C4-2B (cell line): ENCODE results near the gene TJP1.

Experiments
- H3K27ac ChIP-seq: fragments of 450-650 bp; 2 replicates; pipeline ENCODE4 v1.5.1; 2017
- CTCF ChIP-seq: fragments of 450-650 bp; conservative IDR thresholded peaks from 2 replicates; pipeline ENCODE4 v1.5.1; 2017; ENCODE audit warnings: mild to moderate bottlenecking
- ZFX ChIP-seq: fragments of 450-650 bp; IDR thresholded peaks from 2 replicates; pipeline ENCODE4 v1.6.1; 2017

Gene TJP1

GRCh38 chr15:29750754-29751153 is 71.5 kb downstream of the TJP1 start:
- TF ChIP-seq ZFX (no peak), CTCF (no peak)
- H3K27ac ChIP-seq = no peak overlapping the region

GRCh38 chr15:29749365-29750086 is 72.7 kb downstream of the TJP1 start:
- TF ChIP-seq CTCF (no peak), ZFX (no peak)
- H3K27ac ChIP-seq = peak overlapping the region; percentile 21

- TF ChIP-seq CTCF (peak; percentile 74), ZFX (no peak)
- H3K27ac ChIP-seq = peak overlapping the region; percentile 45; the same call in 1 of the 2 replicates
Measured at GRCh38 chr15:29747837-29748417, 74.3 kb downstream of the TJP1 start.

GRCh38 chr15:29743475-29743874 is 78.8 kb downstream of the TJP1 start:
- no peak overlapping the region for H3K27ac ChIP-seq
- TF ChIP-seq ZFX = no peak
- no peak for TF ChIP-seq CTCF

- peak; percentile 42 for TF ChIP-seq CTCF
- TF ChIP-seq ZFX = no peak
- no peak overlapping the region for H3K27ac ChIP-seq
Measured at GRCh38 chr15:29740692-29741311, 81.5 kb downstream of the TJP1 start.

GRCh38 chr15:29736744-29737020 is 85.6 kb downstream of the TJP1 start:
- TF ChIP-seq CTCF = no peak
- no peak for TF ChIP-seq ZFX
- peak overlapping the region; percentile 25; the same call in 1 of the 2 replicates for H3K27ac ChIP-seq

- no peak for TF ChIP-seq CTCF
- no peak for TF ChIP-seq ZFX
- peak overlapping the region; percentile 25; the same call in 1 of the 2 replicates for H3K27ac ChIP-seq
Measured at GRCh38 chr15:29736012-29736743, 86.1 kb downstream of the TJP1 start.
